ENCODE results near the gene CPLX1. TPM values are rescaled to one million over a fixed set of nuclear protein-coding genes. Genes with fewer than 3 reads are reported as not detected.

The CPLX1 gene
- total RNA-seq, 1 experiment from 2014 or later = 3.5 TPM

DNA sequence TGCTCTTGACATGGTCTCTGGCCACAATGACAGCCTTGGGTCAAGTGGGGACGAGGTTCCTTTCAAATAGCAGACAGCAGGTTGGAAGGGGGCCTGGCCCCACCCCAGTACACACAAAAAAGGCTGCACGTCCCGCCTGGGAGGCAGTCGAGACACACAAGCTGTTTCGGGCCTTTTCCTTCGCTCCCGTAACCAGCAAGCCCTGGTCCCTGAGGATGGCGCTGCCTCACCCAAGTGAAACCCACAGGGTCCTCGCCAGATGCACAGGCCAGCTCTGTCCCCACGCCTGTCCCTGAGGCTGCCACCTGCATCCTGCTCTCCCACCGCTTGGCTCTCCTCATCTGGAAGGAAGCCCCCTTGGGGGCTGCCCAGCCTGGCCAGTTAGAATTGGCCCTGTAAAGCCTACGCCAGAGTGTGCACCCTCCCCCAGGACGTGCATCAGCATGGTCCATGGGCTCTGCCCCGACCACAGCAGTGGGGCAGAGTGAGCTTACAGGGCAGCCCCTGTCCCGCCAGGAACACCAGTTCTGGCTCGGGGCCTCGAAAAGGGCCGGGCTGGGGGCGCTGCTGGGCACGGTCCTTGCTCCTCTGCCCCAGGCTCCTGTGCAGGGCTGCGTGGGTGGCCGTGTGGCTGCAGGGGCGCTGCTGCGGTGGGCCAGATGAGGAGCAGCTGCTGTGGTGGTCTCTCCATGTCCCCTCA is 2.0 kb downstream of the CPLX1 start (continued):
- TF ChIP-seq KAT7 (CRISPR knock-in tag; IDR thresholded peaks at IDR 0.05; ENCODE audit: borderline replicate concordance) = no peak
- TF ChIP-seq ZNF317 (CRISPR knock-in tag; IDR thresholded peaks at IDR 0.05; ENCODE audit: borderline replicate concordance, low read depth) = no peak
- no peak for TF ChIP-seq HMGA2 (CRISPR knock-in tag; IDR thresholded peaks at IDR 0.05)
- TF ChIP-seq, protein P1, sequence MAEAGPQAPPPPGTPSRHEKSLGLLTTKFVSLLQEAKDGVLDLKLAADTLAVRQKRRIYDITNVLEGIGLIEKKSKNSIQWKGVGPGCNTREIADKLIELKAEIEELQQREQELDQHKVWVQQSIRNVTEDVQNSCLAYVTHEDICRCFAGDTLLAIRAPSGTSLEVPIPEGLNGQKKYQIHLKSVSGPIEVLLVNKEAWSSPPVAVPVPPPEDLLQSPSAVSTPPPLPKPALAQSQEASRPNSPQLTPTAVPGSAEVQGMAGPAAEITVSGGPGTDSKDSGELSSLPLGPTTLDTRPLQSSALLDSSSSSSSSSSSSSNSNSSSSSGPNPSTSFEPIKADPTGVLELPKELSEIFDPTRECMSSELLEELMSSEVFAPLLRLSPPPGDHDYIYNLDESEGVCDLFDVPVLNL (CRISPR knock-in tag; IDR thresholded peaks at IDR 0.05; ENCODE audit: borderline replicate concordance, low read depth) = no peak
- TF ChIP-seq, protein P2, sequence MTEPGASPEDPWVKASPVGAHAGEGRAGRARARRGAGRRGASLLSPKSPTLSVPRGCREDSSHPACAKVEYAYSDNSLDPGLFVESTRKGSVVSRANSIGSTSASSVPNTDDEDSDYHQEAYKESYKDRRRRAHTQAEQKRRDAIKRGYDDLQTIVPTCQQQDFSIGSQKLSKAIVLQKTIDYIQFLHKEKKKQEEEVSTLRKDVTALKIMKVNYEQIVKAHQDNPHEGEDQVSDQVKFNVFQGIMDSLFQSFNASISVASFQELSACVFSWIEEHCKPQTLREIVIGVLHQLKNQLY (CRISPR knock-in tag; IDR thresholded peaks at IDR 0.05) = no peak
- TF ChIP-seq, protein P3, sequence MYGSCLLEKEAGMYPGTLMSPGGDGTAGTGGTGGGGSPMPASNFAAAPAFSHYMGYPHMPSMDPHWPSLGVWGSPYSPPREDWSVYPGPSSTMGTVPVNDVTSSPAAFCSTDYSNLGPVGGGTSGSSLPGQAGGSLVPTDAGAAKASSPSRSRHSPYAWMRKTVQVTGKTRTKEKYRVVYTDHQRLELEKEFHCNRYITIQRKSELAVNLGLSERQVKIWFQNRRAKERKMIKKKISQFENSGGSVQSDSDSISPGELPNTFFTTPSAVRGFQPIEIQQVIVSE (CRISPR knock-in tag; IDR thresholded peaks at IDR 0.05; ENCODE audit: borderline replicate concordance) = no peak
- no peak for TF ChIP-seq NR2C2 (CRISPR knock-in tag; IDR thresholded peaks at IDR 0.05)
- no peak for TF ChIP-seq SMAD4 (CRISPR knock-in tag; IDR thresholded peaks at IDR 0.05)

DNA sequence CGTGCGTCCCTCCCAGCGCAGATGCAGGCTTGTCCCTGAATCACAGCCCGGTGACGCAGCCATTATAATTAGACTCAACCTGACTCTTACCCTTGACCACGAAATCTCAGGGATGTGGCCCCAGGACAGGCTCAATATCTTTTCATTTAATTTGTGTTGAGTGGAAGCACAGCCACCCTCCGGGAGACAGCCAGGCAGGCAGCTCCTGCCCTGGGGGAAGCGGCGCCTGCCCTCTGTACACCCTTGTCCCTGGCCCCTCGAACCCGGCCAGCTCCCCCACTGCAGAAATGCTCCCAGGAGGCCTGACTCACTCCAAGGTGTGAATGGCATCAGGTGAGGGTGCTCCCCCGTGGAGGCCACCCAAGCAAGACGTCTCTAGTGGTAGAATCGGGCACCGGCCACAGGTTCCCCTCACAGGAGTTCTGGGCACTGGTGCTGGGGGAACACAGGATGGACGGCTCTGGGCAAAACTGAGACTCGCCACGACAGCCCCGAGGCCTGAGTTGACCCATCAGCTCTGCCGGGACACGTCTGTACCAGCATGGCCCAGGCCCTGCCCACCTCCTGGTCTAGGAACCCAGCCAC is 2.7 kb downstream of the CPLX1 start:
- H3K27ac Mint-ChIP-seq = no peak overlapping the region
- no peaks in the 10 kb centered on the region for H3K36me3 Mint-ChIP-seq
- POLR2A ChIA-PET = no interaction called here
- no peak for ATAC-seq
- H3K27me3 Mint-ChIP-seq (ENCODE audit: low read depth) = peaks cover 81% of the 10 kb centered on the region
- CTCF ChIA-PET = interaction anchor here (1.3 to 1.7 kb wide), 2 partner anchors 28 to 29 kb away, joined by 3 to 4 read pairs; no protein-coding TSS in a partner anchor
- DNase-seq (ENCODE audit: low spot score) = no peak
- H3K4me3 Mint-ChIP-seq = no peak overlapping the region
- H3K9me3 Mint-ChIP-seq = no peaks in the 10 kb centered on the region
- H3K4me1 Mint-ChIP-seq = no peaks in the 10 kb centered on the region
- TF ChIP-seq GRHL2 (CRISPR knock-in tag; IDR thresholded peaks at IDR 0.05; ENCODE audit: insufficient replicate concordance, severe bottlenecking) = no peak
- TF ChIP-seq, protein P1 (CRISPR knock-in tag; IDR thresholded peaks at IDR 0.05; ENCODE audit: borderline replicate concordance, low read depth) = no peak
- no peak for TF ChIP-seq GTF2I (CRISPR knock-in tag; conservative IDR thresholded peaks at IDR 0.05)
- TF ChIP-seq, protein P4, sequence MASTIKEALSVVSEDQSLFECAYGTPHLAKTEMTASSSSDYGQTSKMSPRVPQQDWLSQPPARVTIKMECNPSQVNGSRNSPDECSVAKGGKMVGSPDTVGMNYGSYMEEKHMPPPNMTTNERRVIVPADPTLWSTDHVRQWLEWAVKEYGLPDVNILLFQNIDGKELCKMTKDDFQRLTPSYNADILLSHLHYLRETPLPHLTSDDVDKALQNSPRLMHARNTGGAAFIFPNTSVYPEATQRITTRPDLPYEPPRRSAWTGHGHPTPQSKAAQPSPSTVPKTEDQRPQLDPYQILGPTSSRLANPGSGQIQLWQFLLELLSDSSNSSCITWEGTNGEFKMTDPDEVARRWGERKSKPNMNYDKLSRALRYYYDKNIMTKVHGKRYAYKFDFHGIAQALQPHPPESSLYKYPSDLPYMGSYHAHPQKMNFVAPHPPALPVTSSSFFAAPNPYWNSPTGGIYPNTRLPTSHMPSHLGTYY (CRISPR knock-in tag; IDR thresholded peaks at IDR 0.05) = no peak
- TF ChIP-seq MYBL2 (CRISPR knock-in tag; IDR thresholded peaks at IDR 0.05) = no peak
- TF ChIP-seq, protein P5, sequence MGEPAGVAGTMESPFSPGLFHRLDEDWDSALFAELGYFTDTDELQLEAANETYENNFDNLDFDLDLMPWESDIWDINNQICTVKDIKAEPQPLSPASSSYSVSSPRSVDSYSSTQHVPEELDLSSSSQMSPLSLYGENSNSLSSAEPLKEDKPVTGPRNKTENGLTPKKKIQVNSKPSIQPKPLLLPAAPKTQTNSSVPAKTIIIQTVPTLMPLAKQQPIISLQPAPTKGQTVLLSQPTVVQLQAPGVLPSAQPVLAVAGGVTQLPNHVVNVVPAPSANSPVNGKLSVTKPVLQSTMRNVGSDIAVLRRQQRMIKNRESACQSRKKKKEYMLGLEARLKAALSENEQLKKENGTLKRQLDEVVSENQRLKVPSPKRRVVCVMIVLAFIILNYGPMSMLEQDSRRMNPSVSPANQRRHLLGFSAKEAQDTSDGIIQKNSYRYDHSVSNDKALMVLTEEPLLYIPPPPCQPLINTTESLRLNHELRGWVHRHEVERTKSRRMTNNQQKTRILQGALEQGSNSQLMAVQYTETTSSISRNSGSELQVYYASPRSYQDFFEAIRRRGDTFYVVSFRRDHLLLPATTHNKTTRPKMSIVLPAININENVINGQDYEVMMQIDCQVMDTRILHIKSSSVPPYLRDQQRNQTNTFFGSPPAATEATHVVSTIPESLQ (CRISPR knock-in tag; IDR thresholded peaks at IDR 0.05) = no peak
- TF ChIP-seq SMAD4 (CRISPR knock-in tag; IDR thresholded peaks at IDR 0.05) = no peak
- TF ChIP-seq, protein P6, sequence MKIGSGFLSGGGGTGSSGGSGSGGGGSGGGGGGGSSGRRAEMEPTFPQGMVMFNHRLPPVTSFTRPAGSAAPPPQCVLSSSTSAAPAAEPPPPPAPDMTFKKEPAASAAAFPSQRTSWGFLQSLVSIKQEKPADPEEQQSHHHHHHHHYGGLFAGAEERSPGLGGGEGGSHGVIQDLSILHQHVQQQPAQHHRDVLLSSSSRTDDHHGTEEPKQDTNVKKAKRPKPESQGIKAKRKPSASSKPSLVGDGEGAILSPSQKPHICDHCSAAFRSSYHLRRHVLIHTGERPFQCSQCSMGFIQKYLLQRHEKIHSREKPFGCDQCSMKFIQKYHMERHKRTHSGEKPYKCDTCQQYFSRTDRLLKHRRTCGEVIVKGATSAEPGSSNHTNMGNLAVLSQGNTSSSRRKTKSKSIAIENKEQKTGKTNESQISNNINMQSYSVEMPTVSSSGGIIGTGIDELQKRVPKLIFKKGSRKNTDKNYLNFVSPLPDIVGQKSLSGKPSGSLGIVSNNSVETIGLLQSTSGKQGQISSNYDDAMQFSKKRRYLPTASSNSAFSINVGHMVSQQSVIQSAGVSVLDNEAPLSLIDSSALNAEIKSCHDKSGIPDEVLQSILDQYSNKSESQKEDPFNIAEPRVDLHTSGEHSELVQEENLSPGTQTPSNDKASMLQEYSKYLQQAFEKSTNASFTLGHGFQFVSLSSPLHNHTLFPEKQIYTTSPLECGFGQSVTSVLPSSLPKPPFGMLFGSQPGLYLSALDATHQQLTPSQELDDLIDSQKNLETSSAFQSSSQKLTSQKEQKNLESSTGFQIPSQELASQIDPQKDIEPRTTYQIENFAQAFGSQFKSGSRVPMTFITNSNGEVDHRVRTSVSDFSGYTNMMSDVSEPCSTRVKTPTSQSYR (CRISPR knock-in tag; IDR thresholded peaks at IDR 0.05) = no peak
- TF ChIP-seq, protein P7, sequence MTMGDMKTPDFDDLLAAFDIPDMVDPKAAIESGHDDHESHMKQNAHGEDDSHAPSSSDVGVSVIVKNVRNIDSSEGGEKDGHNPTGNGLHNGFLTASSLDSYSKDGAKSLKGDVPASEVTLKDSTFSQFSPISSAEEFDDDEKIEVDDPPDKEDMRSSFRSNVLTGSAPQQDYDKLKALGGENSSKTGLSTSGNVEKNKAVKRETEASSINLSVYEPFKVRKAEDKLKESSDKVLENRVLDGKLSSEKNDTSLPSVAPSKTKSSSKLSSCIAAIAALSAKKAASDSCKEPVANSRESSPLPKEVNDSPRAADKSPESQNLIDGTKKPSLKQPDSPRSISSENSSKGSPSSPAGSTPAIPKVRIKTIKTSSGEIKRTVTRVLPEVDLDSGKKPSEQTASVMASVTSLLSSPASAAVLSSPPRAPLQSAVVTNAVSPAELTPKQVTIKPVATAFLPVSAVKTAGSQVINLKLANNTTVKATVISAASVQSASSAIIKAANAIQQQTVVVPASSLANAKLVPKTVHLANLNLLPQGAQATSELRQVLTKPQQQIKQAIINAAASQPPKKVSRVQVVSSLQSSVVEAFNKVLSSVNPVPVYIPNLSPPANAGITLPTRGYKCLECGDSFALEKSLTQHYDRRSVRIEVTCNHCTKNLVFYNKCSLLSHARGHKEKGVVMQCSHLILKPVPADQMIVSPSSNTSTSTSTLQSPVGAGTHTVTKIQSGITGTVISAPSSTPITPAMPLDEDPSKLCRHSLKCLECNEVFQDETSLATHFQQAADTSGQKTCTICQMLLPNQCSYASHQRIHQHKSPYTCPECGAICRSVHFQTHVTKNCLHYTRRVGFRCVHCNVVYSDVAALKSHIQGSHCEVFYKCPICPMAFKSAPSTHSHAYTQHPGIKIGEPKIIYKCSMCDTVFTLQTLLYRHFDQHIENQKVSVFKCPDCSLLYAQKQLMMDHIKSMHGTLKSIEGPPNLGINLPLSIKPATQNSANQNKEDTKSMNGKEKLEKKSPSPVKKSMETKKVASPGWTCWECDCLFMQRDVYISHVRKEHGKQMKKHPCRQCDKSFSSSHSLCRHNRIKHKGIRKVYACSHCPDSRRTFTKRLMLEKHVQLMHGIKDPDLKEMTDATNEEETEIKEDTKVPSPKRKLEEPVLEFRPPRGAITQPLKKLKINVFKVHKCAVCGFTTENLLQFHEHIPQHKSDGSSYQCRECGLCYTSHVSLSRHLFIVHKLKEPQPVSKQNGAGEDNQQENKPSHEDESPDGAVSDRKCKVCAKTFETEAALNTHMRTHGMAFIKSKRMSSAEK (CRISPR knock-in tag; IDR thresholded peaks at IDR 0.05; ENCODE audit: borderline replicate concordance) = no peak
- TF ChIP-seq JAZF1 (CRISPR knock-in tag; IDR thresholded peaks at IDR 0.05) = no peak
- TF ChIP-seq EMX1 (CRISPR knock-in tag; IDR thresholded peaks at IDR 0.05) = no peak
- TF ChIP-seq, protein P8, sequence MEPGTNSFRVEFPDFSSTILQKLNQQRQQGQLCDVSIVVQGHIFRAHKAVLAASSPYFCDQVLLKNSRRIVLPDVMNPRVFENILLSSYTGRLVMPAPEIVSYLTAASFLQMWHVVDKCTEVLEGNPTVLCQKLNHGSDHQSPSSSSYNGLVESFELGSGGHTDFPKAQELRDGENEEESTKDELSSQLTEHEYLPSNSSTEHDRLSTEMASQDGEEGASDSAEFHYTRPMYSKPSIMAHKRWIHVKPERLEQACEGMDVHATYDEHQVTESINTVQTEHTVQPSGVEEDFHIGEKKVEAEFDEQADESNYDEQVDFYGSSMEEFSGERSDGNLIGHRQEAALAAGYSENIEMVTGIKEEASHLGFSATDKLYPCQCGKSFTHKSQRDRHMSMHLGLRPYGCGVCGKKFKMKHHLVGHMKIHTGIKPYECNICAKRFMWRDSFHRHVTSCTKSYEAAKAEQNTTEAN (CRISPR knock-in tag; IDR thresholded peaks at IDR 0.05) = no peak
